NCI-H187 (cell line): ENCODE data around the gene RPL19.
"Not testable (repeated sequence)": the region's sequence is repeated elsewhere in the genome, so short reads cannot be mapped to it uniquely, and the experiment has no call there.

ENCODE experiments used
- DNase-seq, 2 experiments: peaks; one replicate each; lab custom pipeline; 2025; lab: John Stamatoyannopoulos, UW

The RPL19 gene

DNA sequence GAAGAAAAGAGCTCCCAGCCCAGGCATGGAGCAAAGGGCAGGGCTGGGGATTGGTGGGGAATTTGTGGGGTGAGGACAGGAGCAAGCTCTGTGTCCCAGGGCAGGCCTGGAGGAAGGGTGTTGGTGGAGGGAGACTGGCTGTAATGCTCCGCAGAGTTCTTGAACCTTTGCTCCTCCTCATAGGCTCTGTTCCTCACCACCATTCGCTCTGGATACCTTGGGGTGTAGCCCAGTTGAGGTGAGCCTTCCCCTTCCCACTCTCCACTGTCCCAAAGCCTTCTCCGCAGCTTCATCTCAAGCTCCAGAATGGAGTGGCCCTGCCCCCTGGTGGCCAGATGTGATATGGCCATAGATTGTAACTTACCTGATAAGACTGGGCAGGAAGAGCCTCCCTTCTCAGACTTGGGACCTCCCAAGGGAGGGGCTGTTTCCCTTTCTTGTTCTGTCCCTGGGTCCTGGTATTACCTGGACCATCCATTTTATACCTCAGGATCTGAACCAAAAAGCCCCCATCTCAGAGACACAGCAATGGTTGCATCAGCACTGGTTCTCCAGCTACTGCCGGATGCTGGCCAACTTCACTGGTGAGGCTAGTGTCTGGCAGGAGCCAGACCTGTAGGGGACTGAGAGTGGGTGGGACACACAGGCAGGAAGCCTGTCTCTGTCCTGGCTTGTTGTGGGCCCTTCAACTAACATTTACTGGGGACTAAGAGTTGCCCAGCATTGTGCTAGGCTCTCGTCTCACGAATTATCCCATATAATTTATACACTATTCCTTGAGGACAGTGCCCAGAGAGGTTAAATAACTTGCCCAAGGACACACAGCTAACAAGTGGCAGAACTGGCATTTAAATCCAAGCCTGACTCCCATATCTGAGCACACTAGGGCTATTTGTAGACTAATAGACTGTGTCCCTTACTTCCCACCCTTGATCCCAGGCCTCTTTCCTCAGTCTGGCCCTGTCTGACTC, 44.8 kb downstream of the RPL19 start:
- DNase-seq, result peak; percentile 63 to 74

DNA sequence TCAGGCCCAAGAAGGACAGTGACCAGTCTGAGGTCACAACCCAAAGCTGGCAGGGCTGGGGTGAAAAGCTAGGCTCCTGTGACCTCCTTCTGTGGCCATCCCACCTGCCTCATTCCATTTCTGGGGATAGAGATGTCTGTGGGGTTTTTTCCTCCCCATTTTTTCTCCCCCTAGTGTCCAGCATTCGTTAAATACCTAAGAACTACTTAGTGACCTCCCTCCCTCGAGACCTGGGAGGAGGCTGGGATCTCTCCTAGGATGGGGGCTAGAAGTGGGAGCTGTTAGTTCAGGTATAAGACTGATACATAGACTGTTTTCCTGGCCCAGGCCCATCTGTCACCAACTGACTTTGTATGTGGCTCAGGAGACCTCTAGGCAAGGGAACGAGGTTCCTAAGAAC, 46.2 kb downstream of the RPL19 start:
- no peak for DNase-seq

DNA sequence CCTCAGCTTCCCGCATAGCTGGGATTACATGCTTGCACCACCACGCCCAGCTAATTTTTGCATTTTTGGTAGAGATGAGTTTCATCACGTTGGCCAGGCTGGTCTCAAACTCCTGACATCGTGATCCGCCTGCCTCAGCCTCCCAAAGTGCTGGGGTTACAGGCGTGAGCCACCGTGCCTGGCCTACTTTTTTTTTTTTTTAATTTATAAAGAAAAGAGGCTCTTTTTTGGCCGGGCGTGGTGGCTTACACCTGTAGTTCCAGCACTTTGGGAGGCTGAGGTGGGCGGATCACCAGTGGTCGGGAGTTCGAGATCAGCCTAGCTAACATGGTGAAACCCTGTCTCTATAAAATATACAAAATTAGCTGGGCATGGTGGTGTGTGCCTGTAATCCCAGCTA, 50.0 kb downstream of the RPL19 start:
- DNase-seq, result not testable (repeated sequence)

DNA sequence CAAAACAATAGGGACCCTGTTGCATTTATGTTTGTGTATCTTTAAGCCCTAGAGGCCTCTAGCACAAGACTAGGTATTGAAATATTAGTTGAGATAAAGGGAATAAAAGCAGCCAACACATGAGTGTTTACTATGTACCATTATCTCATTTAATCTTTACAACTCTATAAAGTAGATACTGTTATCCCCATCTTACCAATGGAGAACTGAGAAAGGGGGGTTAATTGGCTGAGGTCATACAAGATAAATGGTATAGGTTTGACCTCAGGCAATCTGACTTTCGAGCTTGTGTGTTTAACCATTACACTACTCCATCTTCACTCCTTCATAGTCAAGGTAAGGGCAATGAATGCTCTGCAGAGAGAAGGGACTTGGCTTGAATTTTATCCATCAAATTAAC, 51.9 kb downstream of the RPL19 start:
- DNase-seq, result no peak

DNA sequence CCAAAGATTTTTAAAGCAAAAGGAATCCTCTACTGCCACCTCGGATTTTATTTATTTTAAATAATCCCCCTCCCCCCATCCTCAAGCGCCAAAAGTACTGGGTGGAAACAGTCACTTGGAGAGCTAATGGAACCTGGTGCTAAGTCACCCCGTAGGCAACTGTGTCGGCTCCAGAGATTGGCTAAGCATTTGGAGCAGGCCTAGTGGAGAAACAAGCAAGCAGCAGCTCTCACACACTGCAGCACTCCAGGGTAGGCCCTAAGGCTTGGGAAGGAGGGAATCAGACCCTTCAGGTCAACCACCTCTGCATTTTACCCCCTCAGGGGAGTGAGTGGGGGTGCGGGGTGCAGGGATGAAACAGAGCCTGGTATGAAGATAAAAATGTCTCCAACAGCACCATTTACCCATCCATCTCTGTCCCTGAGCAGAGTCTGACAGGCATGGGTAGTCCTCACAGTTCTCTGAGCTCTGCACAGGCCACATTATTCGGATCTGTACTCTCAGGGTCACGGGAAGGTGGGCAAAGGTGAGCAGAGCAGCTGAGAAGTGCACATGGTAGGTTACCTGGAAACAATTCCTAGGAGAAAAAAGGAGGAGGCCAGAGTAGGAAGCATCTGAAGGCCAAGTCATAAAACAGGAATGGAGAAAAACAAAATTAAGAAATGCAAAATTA, 52.8 kb downstream of the RPL19 start:
- DNase-seq, result no peak
